ENCODE results near the gene NGFR.

The NGFR gene

GRCh38 chr17:49469831-49470810 is 25.0 kb upstream of the NGFR start:
- no peak for DNase-seq

GRCh38 chr17:49471089-49471683 is 23.9 kb upstream of the NGFR start:
- DNase-seq: no peak

GRCh38 chr17:49471769-49472168 is 23.3 kb upstream of the NGFR start:
- no peak for DNase-seq

GRCh38 chr17:49472527-49472926 is 22.6 kb upstream of the NGFR start:
- DNase-seq: no peak

- no peak for DNase-seq
Measured at GRCh38 chr17:49473900-49474751, 21.0 kb upstream of the NGFR start.

GRCh38 chr17:49477709-49478108 is 17.4 kb upstream of the NGFR start:
- no peak for DNase-seq

- no peak for DNase-seq
Measured at GRCh38 chr17:49480836-49481615, 14.1 kb upstream of the NGFR start.

- DNase-seq: no peak
Measured at GRCh38 chr17:49482144-49482817, 12.8 kb upstream of the NGFR start.

GRCh38 chr17:49483599-49484509 is 11.2 kb upstream of the NGFR start:
- no peak for DNase-seq

- DNase-seq: no peak
Measured at GRCh38 chr17:49484588-49484987, 10.5 kb upstream of the NGFR start.

GRCh38 chr17:49486012-49486641 is 9.0 kb upstream of the NGFR start:
- DNase-seq: no peak

GRCh38 chr17:49487183-49487582 is 7.9 kb upstream of the NGFR start:
- no peak for DNase-seq

- DNase-seq: no peak
Measured at GRCh38 chr17:49488612-49489011, 6.5 kb upstream of the NGFR start.

GRCh38 chr17:49489348-49489747 is 5.7 kb upstream of the NGFR start:
- no peak for DNase-seq

- no peak for DNase-seq
Measured at GRCh38 chr17:49490276-49490675, 4.8 kb upstream of the NGFR start.

- no peak for DNase-seq
Measured at GRCh38 chr17:49491192-49491769, 3.8 kb upstream of the NGFR start.

GRCh38 chr17:49494399-49494985 is 601 bp upstream of the NGFR start:
- DNase-seq: no peak

GRCh38 chr17:49495842-49496182 is 719 bp downstream of the NGFR start:
- peak; percentile 7 to 13 for DNase-seq

GRCh38 chr17:49496183-49496866 is 1.2 kb downstream of the NGFR start:
- peak; percentile 84 to 86 for DNase-seq
